Suprapubic skin (tissue), 3 donors: Measurements from ENCODE around the gene CCDC172.

Experiments used
- POLR2A ChIP-seq, 2 donors: fragments of 450-650 bp; IDR thresholded peaks; one replicate each; pipeline ENCODE4 v1.6.1; 2017; ENCODE audit warnings: antibody characterized with exemption in 2 of 2, mild to moderate bottlenecking in 2 of 2, moderate library complexity in 2 of 2
- TF ChIP-seq, protein P1 (sequence below), 2 donors: fragments of 200-600 bp in 1 of 2; fragments of 450-650 bp in 1 of 2; sonication (generic) in 1 of 2; IDR thresholded peaks; one replicate each; pipeline ENCODE4 v1.5.1; 2016 to 2019; ENCODE audit warnings: antibody characterized with exemption in 2 of 2, mild to moderate bottlenecking in 1 of 2, moderate library complexity in 1 of 2

GRCh38 chr10:116385311-116385710 lies 61.1 kb downstream of the CCDC172 start:
- TF ChIP-seq, protein P1, sequence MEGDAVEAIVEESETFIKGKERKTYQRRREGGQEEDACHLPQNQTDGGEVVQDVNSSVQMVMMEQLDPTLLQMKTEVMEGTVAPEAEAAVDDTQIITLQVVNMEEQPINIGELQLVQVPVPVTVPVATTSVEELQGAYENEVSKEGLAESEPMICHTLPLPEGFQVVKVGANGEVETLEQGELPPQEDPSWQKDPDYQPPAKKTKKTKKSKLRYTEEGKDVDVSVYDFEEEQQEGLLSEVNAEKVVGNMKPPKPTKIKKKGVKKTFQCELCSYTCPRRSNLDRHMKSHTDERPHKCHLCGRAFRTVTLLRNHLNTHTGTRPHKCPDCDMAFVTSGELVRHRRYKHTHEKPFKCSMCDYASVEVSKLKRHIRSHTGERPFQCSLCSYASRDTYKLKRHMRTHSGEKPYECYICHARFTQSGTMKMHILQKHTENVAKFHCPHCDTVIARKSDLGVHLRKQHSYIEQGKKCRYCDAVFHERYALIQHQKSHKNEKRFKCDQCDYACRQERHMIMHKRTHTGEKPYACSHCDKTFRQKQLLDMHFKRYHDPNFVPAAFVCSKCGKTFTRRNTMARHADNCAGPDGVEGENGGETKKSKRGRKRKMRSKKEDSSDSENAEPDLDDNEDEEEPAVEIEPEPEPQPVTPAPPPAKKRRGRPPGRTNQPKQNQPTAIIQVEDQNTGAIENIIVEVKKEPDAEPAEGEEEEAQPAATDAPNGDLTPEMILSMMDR (IDR thresholded peaks at IDR 0.05), result no peak
- no peak for TF ChIP-seq POLR2A (IDR thresholded peaks at IDR 0.05)
